HepG2 (cell line): ENCODE measurements around the gene KLHL3. TPM values are rescaled to one million over a fixed set of nuclear protein-coding genes. Genes with fewer than 3 reads are reported as not detected.

Experiments
- ATAC-seq: fragments of 200-7000 bp; cut with Tn5 transposase; 3 replicates; pipeline ENCODE4 v1.9.1; 2020; ENCODE audit warnings: mild to moderate bottlenecking, moderate library complexity
- BruUV-seq: library from RNA; stranded (reverse); fragments of 400-500 nt; replicated peaks from 2 replicates; lab custom pipeline; 2021; lab: Mats Ljungman, UMichigan
- CTCF ChIA-PET: fragments of 300-600 bp; formaldehyde crosslinking; extraction: SDS; loops from one replicate; lab custom pipeline; 2021; ENCODE audit warnings: low total read pairs, inconsistent platforms, low intra/inter-chr PET ratio; lab: Yijun Ruan, JAX
- POLR2A ChIA-PET: fragments of 350-600 bp; sonication (Branson Sonifier 250); formaldehyde crosslinking; loops from one replicate; lab custom pipeline; 2020; ENCODE audit warnings: antibody characterized with exemption, inconsistent platforms; lab: Yijun Ruan, JAX
- DNase-seq: peaks from one replicate; pipeline ENCODE4 v3.0.0-alpha.2; 2015; ENCODE audit warnings: low spot score
- FAIRE-seq: peaks from 3 replicates; lab custom pipeline; 2011; peaks lifted over from hg19 to GRCh38; lab: Jason Lieb, UNC
- H2AFZ ChIP-seq: one replicate; pipeline ENCODE4 v1.6.1; 2011; ENCODE audit warnings: low read length, inconsistent platforms
- H3K27ac ChIP-seq: fragments of 300-600 bp; 3 replicates; pipeline ENCODE4 v1.8.0; 2011; ENCODE audit warnings: mixed run types, mild to moderate bottlenecking, mixed read lengths, low read length, inconsistent platforms; ENCODE audit not compliant: insufficient read depth; ENCODE audit errors: extremely low read length
- H3K27me3 ChIP-seq, 2 experiments: fragments of 200-600 bp in 1 of 2; 2 replicates in 1 of 2; 3 replicates in 1 of 2; pipeline versions ENCODE4 v1.6.0 to v1.8.0; 2011; ENCODE audit warnings: low read length in 2 of 2, mild to moderate bottlenecking in 2 of 2, moderate library complexity in 2 of 2, inconsistent platforms in 1 of 2; ENCODE audit not compliant: insufficient read depth in 2 of 2, control insufficient read depth in 1 of 2
- H3K36me3 ChIP-seq, 2 experiments: fragments of 200-600 bp in 1 of 2; replicated peaks in 1 of 2; 2 replicates in 1 of 2; 3 replicates in 1 of 2; pipeline versions ENCODE4 v1.5.1 to v1.8.0; 2011; ENCODE audit warnings: low read length in 2 of 2, inconsistent platforms in 1 of 2; ENCODE audit not compliant: insufficient read depth in 2 of 2, control insufficient read depth in 1 of 2
- H3K4me1 ChIP-seq: 2 replicates; pipeline ENCODE4 v1.5.1; 2012; ENCODE audit warnings: low read length, inconsistent platforms; ENCODE audit not compliant: insufficient read depth
- H3K4me2 ChIP-seq: 2 replicates; pipeline ENCODE4 v1.6.0; 2011; ENCODE audit warnings: low read depth, low read length, inconsistent platforms
- H3K4me3 ChIP-seq, 3 experiments: fragments of 200-600 bp in 1 of 3; sonication (generic), shearing (Covaris generic) in 1 of 3; replicated peaks in 1 of 3; 2 replicates each; pipeline ENCODE4 v1.5.1; 2011 to 2016; ENCODE audit warnings: low read length in 3 of 3, inconsistent platforms in 2 of 3, low read depth in 2 of 3, mild to moderate bottlenecking in 2 of 3, control low read depth in 1 of 3, mixed read lengths in 1 of 3; ENCODE audit not compliant: insufficient read depth in 1 of 3
- H3K79me2 ChIP-seq: one replicate; pipeline ENCODE4 v1.6.1; 2011; ENCODE audit warnings: low read length, inconsistent platforms; ENCODE audit not compliant: insufficient read depth
- H3K9ac ChIP-seq: 2 replicates; pipeline ENCODE4 v1.6.0; 2011; ENCODE audit warnings: mild to moderate bottlenecking, low read depth, low read length, inconsistent platforms; ENCODE audit not compliant: insufficient read depth
- H3K9me3 ChIP-seq: 2 replicates; pipeline ENCODE4 v1.5.1; 2012; ENCODE audit warnings: mild to moderate bottlenecking, low read length
- H4K20me1 ChIP-seq: 2 replicates; pipeline ENCODE4 v1.6.0; 2011; ENCODE audit warnings: inconsistent platforms, mild to moderate bottlenecking, low read length, moderate library complexity; ENCODE audit not compliant: insufficient read depth
- CREB1 ChIP-seq, 2 experiments: fragments of 450-650 bp in 1 of 2; IDR thresholded peaks; 2 replicates each; pipeline ENCODE4 v1.6.1; 2016 to 2017; ENCODE audit warnings: control low read depth in 1 of 2, mild to moderate bottlenecking in 1 of 2, missing compliant biosample characterization in 1 of 2, missing genetic modification characterization in 1 of 2
- FOSL2 ChIP-seq: sonication (generic); formaldehyde crosslinking; IDR thresholded peaks from 2 replicates; pipeline ENCODE4 v1.4.0; 2020; ENCODE audit warnings: missing genetic modification reagents
- MAFK ChIP-seq, 2 experiments: IDR thresholded peaks in 1 of 2; conservative IDR thresholded peaks in 1 of 2; 2 replicates each; pipeline ENCODE4 v1.6.1; 2011; ENCODE audit warnings: improper control_type of control experiment in 2 of 2, low read length in 2 of 2
- REL ChIP-seq: sonication (generic); formaldehyde crosslinking; conservative IDR thresholded peaks from 2 replicates; pipeline ENCODE4 v1.8.0; 2022; ENCODE audit warnings: mild to moderate bottlenecking, missing genetic modification reagents, moderate library complexity
- WGBS: methylation state at CpG from one replicate; pipeline ENCODE4 v1.1.6; 2017; ENCODE audit warnings: low lambda C conversion rate; 5-methylcytosine and 5-hydroxymethylcytosine counted together
- in situ Hi-C: cut with HindIII; loops from 2 replicates; pipeline ENCODE4 v1.10.0; 2017; ENCODE audit warnings: low pct_unique_long_range_greater_than_20kb; ENCODE audit not compliant: extremely low pct_ligation_motif_present
- intact Hi-C: fragments of 100-400 bp; cut with micrococcal nuclease; formaldehyde crosslinking; loops from one replicate; pipeline ENCODE4 v1.10.0; 2022; ENCODE audit not compliant: unreplicated experiment
- polyA plus RNA-seq, 8 experiments: library from polyadenylated mRNA; depleted of rRNA in 3 of 8; stranded (reverse) in 7 of 8; unstranded in 1 of 8; fragments of >200 nt; fragmentation: Illumina TruSeq in 4 of 8; extraction: Trizol in 4 of 8; gene quantifications; 2 replicates each; pipeline versions ENCODE4 v1.2.1 to v1.2.3, GENCODE V29; 2011 to 2016; ENCODE audit warnings: low read depth in 4 of 8, missing spikeins in 1 of 8, mixed read lengths in 1 of 8; ENCODE audit not compliant: insufficient read depth in 1 of 8
- total RNA-seq, 5 experiments: library from RNA; depleted of rRNA; stranded (reverse); fragments of >200 nt; fragmentation: Illumina TruSeq; extraction: Trizol; gene quantifications; 2 replicates each; pipeline ENCODE4 v1.2.3, GENCODE V29; 2016; ENCODE audit warnings: low read depth in 1 of 5
- TF ChIP-seq, protein P1 (sequence below): sonication (generic); formaldehyde crosslinking; conservative IDR thresholded peaks from 2 replicates; pipeline ENCODE4 v1.8.0; 2022; ENCODE audit warnings: missing genetic modification reagents

The KLHL3 gene
- total and polyA plus RNA-seq, 2 of the 13 experiments (the other 11 are each of a cell fraction or from before 2014, with no cell fraction given): 0.02 to 0.08 TPM

DNA sequence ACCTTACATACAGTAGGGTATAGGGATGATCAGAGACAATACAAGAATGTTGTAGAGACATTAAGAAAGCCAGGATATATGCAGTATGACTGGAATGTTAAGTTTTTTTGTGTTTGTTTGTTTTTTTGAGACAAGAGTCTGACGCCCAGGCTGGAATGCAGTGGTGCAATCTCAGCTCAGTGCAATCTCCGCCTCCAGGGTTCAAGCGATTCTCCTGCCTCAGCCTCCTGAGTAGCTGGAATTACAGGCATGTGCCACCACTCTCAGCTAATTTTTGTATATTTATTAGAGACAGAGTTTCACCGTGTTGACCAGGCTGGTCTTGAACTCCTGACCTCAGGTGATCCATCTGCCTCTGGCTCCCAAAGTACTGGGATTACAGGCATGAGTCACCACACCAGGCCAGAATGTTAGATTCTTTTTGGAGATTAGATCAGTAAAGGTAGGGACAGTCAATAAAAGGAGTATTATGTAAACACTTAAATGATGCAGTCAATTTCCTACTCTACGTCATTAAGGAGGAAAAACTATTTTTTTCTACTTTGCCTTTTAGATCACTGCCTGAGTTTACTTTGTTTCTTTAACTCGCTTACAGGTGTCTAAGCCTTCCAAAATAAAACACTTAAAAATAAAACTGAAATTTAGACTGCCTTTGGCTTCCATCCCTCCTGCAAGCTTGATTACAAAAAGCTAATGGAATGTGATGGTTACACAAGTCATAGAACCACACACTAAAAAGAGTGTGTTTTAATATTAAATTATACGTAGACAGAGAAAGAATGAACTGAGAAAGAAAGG lies 25.0 kb upstream of the KLHL3 start:
- Histone ChIP-seq H3K9ac (no peak overlapping the region), H3K4me1 (peaks cover 25% of the 10 kb centered on the region), H3K36me3 (no peaks in the 10 kb centered on the region), H3K4me2 (no peak overlapping the region), H3K9me3 (no peaks in the 10 kb centered on the region), H3K4me3 (no peak overlapping the region), H2AFZ (no peak overlapping the region), H4K20me1 (no peaks in the 10 kb centered on the region), H3K79me2 (no peaks in the 10 kb centered on the region), H3K27ac (no peak overlapping the region), H3K27me3 (peaks cover 1 to 8% of the 10 kb centered on the region in 2 experiments; a peak in 2 of 5 replicates)
- ATAC-seq: peak; percentile 66
- in situ Hi-C loops: no loop called here
- ChIA-PET POLR2A (no interaction called here), CTCF (no interaction called here)
- peak; percentile 41 for DNase-seq
- TF ChIP-seq FOSL2 (peak; percentile 66), CREB1 (IDR thresholded peaks at IDR 0.05) (peak; percentile 58; the same call in 1 of the 2 replicates), CREB1 (CRISPR knock-in tag; IDR thresholded peaks at IDR 0.05) (no peak), MAFK (conservative IDR thresholded peaks at IDR 0.05 in 1 of 2, IDR thresholded peaks at IDR 0.05 in 1 of 2; ENCODE audit: low read length in 2 of 2) (no peak), REL (CRISPR knock-in tag) (no peak)
- BruUV-seq: no TSS peak
- intact Hi-C loops: no loop called here
- 21% methylated on average over 7 of the region's 7 CpGs for WGBS
- no peak for FAIRE-seq

GRCh38 chr5:137760294-137760693 lies 24.4 kb upstream of the KLHL3 start:
- no peaks in the 10 kb centered on the region for H3K79me2 ChIP-seq
- WGBS: 42% methylated on average over 2 of the region's 4 CpGs
- H3K27me3 ChIP-seq: peaks cover 1 to 8% of the 10 kb centered on the region in 2 experiments; a peak in 2 of 5 replicates
- FAIRE-seq (no peak), ATAC-seq (no peak; the same call in 2 of the 3 replicates), DNase-seq (no peak)
- H3K9me3 ChIP-seq: no peaks in the 10 kb centered on the region
- BruUV-seq: no TSS peak
- H3K27ac ChIP-seq: no peak overlapping the region
- intact Hi-C loops: no loop called here
- no peak overlapping the region for H3K9ac ChIP-seq
- H3K4me1 ChIP-seq: peaks cover 26% of the 10 kb centered on the region
- H3K36me3 ChIP-seq: no peaks in the 10 kb centered on the region
- ChIA-PET POLR2A (no interaction called here), CTCF (no interaction called here)
- TF ChIP-seq, protein P1, sequence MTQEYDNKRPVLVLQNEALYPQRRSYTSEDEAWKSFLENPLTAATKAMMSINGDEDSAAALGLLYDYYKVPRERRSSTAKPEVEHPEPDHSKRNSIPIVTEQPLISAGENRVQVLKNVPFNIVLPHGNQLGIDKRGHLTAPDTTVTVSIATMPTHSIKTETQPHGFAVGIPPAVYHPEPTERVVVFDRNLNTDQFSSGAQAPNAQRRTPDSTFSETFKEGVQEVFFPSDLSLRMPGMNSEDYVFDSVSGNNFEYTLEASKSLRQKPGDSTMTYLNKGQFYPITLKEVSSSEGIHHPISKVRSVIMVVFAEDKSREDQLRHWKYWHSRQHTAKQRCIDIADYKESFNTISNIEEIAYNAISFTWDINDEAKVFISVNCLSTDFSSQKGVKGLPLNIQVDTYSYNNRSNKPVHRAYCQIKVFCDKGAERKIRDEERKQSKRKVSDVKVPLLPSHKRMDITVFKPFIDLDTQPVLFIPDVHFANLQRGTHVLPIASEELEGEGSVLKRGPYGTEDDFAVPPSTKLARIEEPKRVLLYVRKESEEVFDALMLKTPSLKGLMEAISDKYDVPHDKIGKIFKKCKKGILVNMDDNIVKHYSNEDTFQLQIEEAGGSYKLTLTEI (CRISPR knock-in tag): no peak
- H4K20me1 ChIP-seq: no peaks in the 10 kb centered on the region
- in situ Hi-C loops: no loop called here
- H3K4me3 ChIP-seq: no peak overlapping the region
- no peak overlapping the region for H2AFZ ChIP-seq
- H3K4me2 ChIP-seq: no peak overlapping the region
